ENCODE results near the gene XG. TPM values are rescaled to one million over a fixed set of nuclear protein-coding genes. Genes with fewer than 3 reads are reported as not detected.
"Not testable (repeated sequence)": the region's sequence is repeated elsewhere in the genome, so short reads cannot be mapped to it uniquely, and the experiment has no call there.

Gene XG
- polyA plus RNA-seq, 6 donors from 2014 or later, result 0.58 to 2.8 (median 0.66) TPM; not detected in 2

- peaks cover 9 to 14% (median 12%) of the 10 kb centered on the region in 3 donors for H3K4me1 Mint-ChIP-seq
- H3K27ac Mint-ChIP-seq, result no peak overlapping the region
- ATAC-seq (ENCODE audit: low read depth in 2 of 2), result no peak
- DNase-seq, result no peak
- H3K27me3 Mint-ChIP-seq, result no peaks in the 10 kb centered on the region
- H3K4me3 Mint-ChIP-seq, result peak overlapping the region in 1 of 8 donors; percentile 56
- no peaks in the 10 kb centered on the region for H3K9me3 Mint-ChIP-seq
- peaks cover 24 to 28% of the 10 kb centered on the region in 2 donors for H3K36me3 Mint-ChIP-seq
These were observed 36.7 kb upstream of the XG start for GRCh38 chrX:2715066-2715600.

- Mint-ChIP-seq H3K36me3 (peaks cover 24 to 32% of the 10 kb centered on the region in 2 donors), H3K4me3 (peak overlapping the region in 1 of 8 donors; percentile 15), H3K27me3 (no peaks in the 10 kb centered on the region), H3K4me1 (peaks cover 0 to 7% (median 3%) of the 10 kb centered on the region in 3 donors), H3K27ac (no peak overlapping the region), H3K9me3 (no peaks in the 10 kb centered on the region)
- no peak for ATAC-seq (ENCODE audit: low read depth in 2 of 2)
- DNase-seq, result no peak
These were observed 34.5 kb upstream of the XG start for GRCh38 chrX:2717312-2717711.

GRCh38 chrX:2718821-2719220 is 33.0 kb upstream of the XG start:
- ATAC-seq (ENCODE audit: low read depth in 2 of 2), result no peak
- Mint-ChIP-seq H3K9me3 (no peaks in the 10 kb centered on the region), H3K4me1 (peaks cover 0 to 7% (median under 1%) of the 10 kb centered on the region in 3 donors), H3K27me3 (no peaks in the 10 kb centered on the region), H3K4me3 (no peak overlapping the region), H3K36me3 (peaks cover 24 to 32% of the 10 kb centered on the region in 2 donors), H3K27ac (no peak overlapping the region)
- DNase-seq, result no peak

GRCh38 chrX:2719774-2720447 is 31.9 kb upstream of the XG start:
- Mint-ChIP-seq H3K9me3 (no peaks in the 10 kb centered on the region), H3K36me3 (peaks cover 22 to 33% of the 10 kb centered on the region in 2 donors), H3K27ac (peak overlapping the region in 2 of 6 donors; percentile 54 to 63)

GRCh38 chrX:2723286-2723879 is 28.5 kb upstream of the XG start:
- Mint-ChIP-seq H3K4me1 (peaks cover 0 to 4% (median 0%) of the 10 kb centered on the region in 3 donors), H3K27me3 (no peaks in the 10 kb centered on the region), H3K4me3 (no peak overlapping the region), H3K36me3 (peaks cover 26 to 32% of the 10 kb centered on the region in 2 donors), H3K9me3 (no peaks in the 10 kb centered on the region), H3K27ac (no peak overlapping the region)
- DNase-seq, result no peak
- ATAC-seq (ENCODE audit: low read depth in 2 of 2), result no peak

More at GRCh38 chrX:2719774-2720447, 31.9 kb upstream of the XG start:
- Mint-ChIP-seq H3K4me1 (peaks cover 0 to 6% (median 0%) of the 10 kb centered on the region in 3 donors), H3K27me3 (no peaks in the 10 kb centered on the region), H3K4me3 (no peak overlapping the region)
- ATAC-seq (ENCODE audit: low read depth in 2 of 2), result no peak
- no peak for DNase-seq

- peaks cover 14 to 31% of the 10 kb centered on the region in 2 donors for H3K36me3 Mint-ChIP-seq
- ATAC-seq (ENCODE audit: low read depth in 2 of 2); H3K4me3 Mint-ChIP-seq; DNase-seq; H3K4me1 Mint-ChIP-seq; H3K9me3 Mint-ChIP-seq; H3K27me3 Mint-ChIP-seq: not testable (repeated sequence)
- H3K27ac Mint-ChIP-seq, result peak overlapping the region in 1 of 6 donors; percentile 63
These were observed 24.6 kb upstream of the XG start for GRCh38 chrX:2727264-2727663.

GRCh38 chrX:2732076-2732475 is 19.8 kb upstream of the XG start:
- H3K4me3 Mint-ChIP-seq, result no peak overlapping the region
- H3K4me1 Mint-ChIP-seq, result peaks cover 0 to 15% (median 9%) of the 10 kb centered on the region in 3 donors
- H3K36me3 Mint-ChIP-seq, result peaks cover 9 to 43% of the 10 kb centered on the region in 2 donors
- DNase-seq (no peak), ATAC-seq (ENCODE audit: low read depth in 2 of 2) (no peak)
- peak overlapping the region in 4 of 6 donors; percentile 37 to 58 (median 48) for H3K27ac Mint-ChIP-seq
- peaks cover 0 to 2% (median 0%) of the 10 kb centered on the region in 7 donors for H3K9me3 Mint-ChIP-seq
- no peaks in the 10 kb centered on the region for H3K27me3 Mint-ChIP-seq

- no peak overlapping the region for H3K4me3 Mint-ChIP-seq
- DNase-seq, result no peak
- peaks cover 0 to 15% (median 9%) of the 10 kb centered on the region in 3 donors for H3K4me1 Mint-ChIP-seq
- peak overlapping the region in 3 of 6 donors; percentile 14 to 40 (median 26) for H3K27ac Mint-ChIP-seq
- peaks cover 9 to 40% of the 10 kb centered on the region in 2 donors for H3K36me3 Mint-ChIP-seq
- H3K9me3 Mint-ChIP-seq, result peaks cover 0 to 2% (median 0%) of the 10 kb centered on the region in 7 donors
- ATAC-seq (ENCODE audit: low read depth in 2 of 2), result no peak
- H3K27me3 Mint-ChIP-seq, result no peaks in the 10 kb centered on the region
These were observed 19.2 kb upstream of the XG start for GRCh38 chrX:2732649-2733048.

- Mint-ChIP-seq H3K9me3 (peaks cover 0 to 2% (median 0%) of the 10 kb centered on the region in 7 donors), H3K27me3 (no peaks in the 10 kb centered on the region), H3K36me3 (peaks cover 14 to 39% of the 10 kb centered on the region in 2 donors), H3K4me3 (no peak overlapping the region), H3K4me1 (peaks cover 0 to 15% (median 9%) of the 10 kb centered on the region in 3 donors), H3K27ac (peak overlapping the region in 2 of 6 donors; percentile 40 to 88)
- ATAC-seq (ENCODE audit: low read depth in 2 of 2) (no peak), DNase-seq (no peak)
These were observed 18.6 kb upstream of the XG start for GRCh38 chrX:2733286-2733685.

GRCh38 chrX:2735270-2735669 is 16.6 kb upstream of the XG start:
- H3K9me3 Mint-ChIP-seq, result peaks cover 0 to 2% (median 0%) of the 10 kb centered on the region in 7 donors
- no peak overlapping the region for H3K27ac Mint-ChIP-seq
- H3K27me3 Mint-ChIP-seq, result no peaks in the 10 kb centered on the region

GRCh38 chrX:2740672-2741071 is 11.2 kb upstream of the XG start:
- Mint-ChIP-seq H3K4me3 (no peak overlapping the region), H3K36me3 (peaks cover 22 to 31% of the 10 kb centered on the region in 2 donors)

More at GRCh38 chrX:2735270-2735669, 16.6 kb upstream of the XG start:
- DNase-seq (no peak), ATAC-seq (ENCODE audit: low read depth in 2 of 2) (no peak)
- Mint-ChIP-seq H3K4me3 (no peak overlapping the region), H3K4me1 (peaks cover 0 to 15% (median 9%) of the 10 kb centered on the region in 3 donors), H3K36me3 (peaks cover 14 to 29% of the 10 kb centered on the region in 2 donors)

GRCh38 chrX:2741386-2741785 is 10.5 kb upstream of the XG start:
- ATAC-seq (ENCODE audit: low read depth in 2 of 2) (no peak), DNase-seq (no peak)
- Mint-ChIP-seq H3K27me3 (no peaks in the 10 kb centered on the region), H3K4me1 (no peaks in the 10 kb centered on the region), H3K27ac (peak overlapping the region in 1 of 6 donors; percentile 73), H3K36me3 (peaks cover 22 to 31% of the 10 kb centered on the region in 2 donors), H3K4me3 (no peak overlapping the region), H3K9me3 (peaks cover 0 to 3% (median 0%) of the 10 kb centered on the region in 7 donors)

More at GRCh38 chrX:2740672-2741071, 11.2 kb upstream of the XG start:
- H3K27me3 Mint-ChIP-seq, result no peaks in the 10 kb centered on the region
- H3K9me3 Mint-ChIP-seq, result peaks cover 0 to 3% (median 0%) of the 10 kb centered on the region in 7 donors
- ATAC-seq (ENCODE audit: low read depth in 2 of 2), result no peak
- no peaks in the 10 kb centered on the region for H3K4me1 Mint-ChIP-seq
- peak overlapping the region in 3 of 6 donors; percentile 15 to 59 (median 23) for H3K27ac Mint-ChIP-seq
- DNase-seq, result no peak

GRCh38 chrX:2746250-2746649 is 5.6 kb upstream of the XG start:
- DNase-seq; H3K4me3 Mint-ChIP-seq; H3K4me1 Mint-ChIP-seq; H3K27me3 Mint-ChIP-seq; ATAC-seq (ENCODE audit: low read depth in 2 of 2); H3K27ac Mint-ChIP-seq; H3K9me3 Mint-ChIP-seq: not testable (repeated sequence)
- peaks cover 6 to 13% of the 10 kb centered on the region in 2 donors for H3K36me3 Mint-ChIP-seq
